IgD-negative memory B cell (primary cell): Measurements from ENCODE around the gene PLCH1. TPM values are rescaled to one million over a fixed set of nuclear protein-coding genes. Genes with fewer than 3 reads are reported as not detected.
"Not testable (repeated sequence)": the region's sequence is repeated elsewhere in the genome, so short reads cannot be mapped to it uniquely, and the experiment has no call there.

Experiments used
- H3K27ac Mint-ChIP-seq, 3 donors: one replicate each; pipeline ENCODE4 v1.8.0; 2020 to 2022; ENCODE audit warnings: mild to moderate bottlenecking in 3 of 3, mixed read lengths in 3 of 3, moderate library complexity in 1 of 3
- H3K27me3 Mint-ChIP-seq: one replicate; pipeline ENCODE4 v1.8.0; 2021; ENCODE audit warnings: mixed read lengths
- H3K36me3 Mint-ChIP-seq: one replicate; pipeline ENCODE4 v1.8.0; 2020; ENCODE audit warnings: mild to moderate bottlenecking, mixed read lengths
- H3K4me1 Mint-ChIP-seq, 3 donors: one replicate each; pipeline ENCODE4 v1.8.0; 2020 to 2022; ENCODE audit warnings: mixed read lengths in 3 of 3, mild to moderate bottlenecking in 1 of 3
- H3K4me3 Mint-ChIP-seq, 4 donors: one replicate each; pipeline ENCODE4 v1.8.0; 2020 to 2022; ENCODE audit warnings: mild to moderate bottlenecking in 4 of 4, mixed read lengths in 4 of 4, moderate library complexity in 3 of 4
- H3K9me3 Mint-ChIP-seq, 3 donors: one replicate each; pipeline ENCODE4 v1.8.0; 2020 to 2021; ENCODE audit warnings: mixed read lengths in 3 of 3, mild to moderate bottlenecking in 1 of 3
- polyA plus RNA-seq: library from polyadenylated mRNA; unstranded; fragments of 300-500 nt; fragmentation: Illumina TruSeq; gene quantifications from one replicate; pipeline ENCODE4 v1.2.3, GENCODE V29; 2021

PLCH1 gene
- polyA plus RNA-seq, 1 donor from 2014 or later = not detected

GRCh38 chr3:155423526-155424322, 321.1 kb downstream of the PLCH1 start:
- Mint-ChIP-seq H3K27me3 (peaks cover 2% of the 10 kb centered on the region), H3K9me3 (peaks cover 4 to 7% (median 5%) of the 10 kb centered on the region in 3 donors), H3K4me3 (no peak overlapping the region), H3K36me3 (no peaks in the 10 kb centered on the region), H3K27ac (no peak overlapping the region), H3K4me1 (no peaks in the 10 kb centered on the region)

GRCh38 chr3:155420881-155421486, 323.9 kb downstream of the PLCH1 start:
- H3K4me1 Mint-ChIP-seq = no peaks in the 10 kb centered on the region
- no peaks in the 10 kb centered on the region for H3K36me3 Mint-ChIP-seq
- H3K9me3 Mint-ChIP-seq = no peaks in the 10 kb centered on the region
- H3K27ac Mint-ChIP-seq = no peak overlapping the region
- H3K27me3 Mint-ChIP-seq = peaks cover 2% of the 10 kb centered on the region
- H3K4me3 Mint-ChIP-seq = no peak overlapping the region

GRCh38 chr3:155420406-155420805, 324.5 kb downstream of the PLCH1 start:
- no peaks in the 10 kb centered on the region for H3K4me1 Mint-ChIP-seq
- no peaks in the 10 kb centered on the region for H3K36me3 Mint-ChIP-seq
- H3K27ac Mint-ChIP-seq = no peak overlapping the region
- H3K27me3 Mint-ChIP-seq = peaks cover 2% of the 10 kb centered on the region
- H3K4me3 Mint-ChIP-seq = no peak overlapping the region
- no peaks in the 10 kb centered on the region for H3K9me3 Mint-ChIP-seq

- Mint-ChIP-seq H3K36me3 (no peaks in the 10 kb centered on the region), H3K4me1 (no peaks in the 10 kb centered on the region), H3K27me3 (peaks cover 2% of the 10 kb centered on the region), H3K4me3 (no peak overlapping the region), H3K27ac (no peak overlapping the region), H3K9me3 (no peaks in the 10 kb centered on the region)
Measured at GRCh38 chr3:155418407-155418806, 326.5 kb downstream of the PLCH1 start.

GRCh38 chr3:155417119-155417517, 327.8 kb downstream of the PLCH1 start:
- peaks cover 2% of the 10 kb centered on the region for H3K27me3 Mint-ChIP-seq
- H3K4me3 Mint-ChIP-seq = no peak overlapping the region
- H3K36me3 Mint-ChIP-seq = no peaks in the 10 kb centered on the region
- no peaks in the 10 kb centered on the region for H3K9me3 Mint-ChIP-seq
- no peak overlapping the region for H3K27ac Mint-ChIP-seq
- H3K4me1 Mint-ChIP-seq = no peaks in the 10 kb centered on the region

- no peaks in the 10 kb centered on the region for H3K4me1 Mint-ChIP-seq
- H3K27ac Mint-ChIP-seq = no peak overlapping the region
- H3K4me3 Mint-ChIP-seq = no peak overlapping the region
- no peaks in the 10 kb centered on the region for H3K36me3 Mint-ChIP-seq
- H3K27me3 Mint-ChIP-seq = peaks cover 2% of the 10 kb centered on the region
- H3K9me3 Mint-ChIP-seq = peaks cover 0 to 5% (median 2%) of the 10 kb centered on the region in 3 donors
Measured at GRCh38 chr3:155416500-155417118, 328.3 kb downstream of the PLCH1 start.

- Mint-ChIP-seq H3K36me3 (no peaks in the 10 kb centered on the region), H3K27me3 (no peaks in the 10 kb centered on the region), H3K4me3 (no peak overlapping the region), H3K9me3 (peaks cover 0 to 6% (median 2%) of the 10 kb centered on the region in 3 donors), H3K4me1 (no peaks in the 10 kb centered on the region), H3K27ac (no peak overlapping the region)
Measured at GRCh38 chr3:155412904-155413303, 332.0 kb downstream of the PLCH1 start.

GRCh38 chr3:155411500-155412223, 333.2 kb downstream of the PLCH1 start:
- Mint-ChIP-seq H3K9me3 (peaks cover 0 to 6% (median 2%) of the 10 kb centered on the region in 3 donors), H3K27ac (no peak overlapping the region), H3K36me3 (no peaks in the 10 kb centered on the region)

GRCh38 chr3:155409336-155409735, 335.5 kb downstream of the PLCH1 start:
- H3K27ac Mint-ChIP-seq = no peak overlapping the region
- no peaks in the 10 kb centered on the region for H3K36me3 Mint-ChIP-seq
- H3K4me1 Mint-ChIP-seq = no peaks in the 10 kb centered on the region
- peaks cover 0 to 6% (median 2%) of the 10 kb centered on the region in 3 donors for H3K9me3 Mint-ChIP-seq
- H3K27me3 Mint-ChIP-seq = no peaks in the 10 kb centered on the region
- no peak overlapping the region for H3K4me3 Mint-ChIP-seq

More at GRCh38 chr3:155411500-155412223, 333.2 kb downstream of the PLCH1 start:
- Mint-ChIP-seq H3K4me1 (no peaks in the 10 kb centered on the region), H3K4me3 (no peak overlapping the region), H3K27me3 (no peaks in the 10 kb centered on the region)

- Mint-ChIP-seq H3K9me3 (peaks cover 0 to 6% (median 2%) of the 10 kb centered on the region in 3 donors), H3K27ac (no peak overlapping the region), H3K36me3 (peaks cover 1% of the 10 kb centered on the region), H3K27me3 (no peaks in the 10 kb centered on the region), H3K4me1 (no peaks in the 10 kb centered on the region), H3K4me3 (no peak overlapping the region)
Measured at GRCh38 chr3:155407971-155408370, 336.9 kb downstream of the PLCH1 start.

GRCh38 chr3:155407331-155407730, 337.5 kb downstream of the PLCH1 start:
- H3K4me3 Mint-ChIP-seq = no peak overlapping the region
- no peak overlapping the region for H3K27ac Mint-ChIP-seq
- peaks cover 0 to 6% (median 2%) of the 10 kb centered on the region in 3 donors for H3K9me3 Mint-ChIP-seq
- no peaks in the 10 kb centered on the region for H3K4me1 Mint-ChIP-seq
- no peaks in the 10 kb centered on the region for H3K27me3 Mint-ChIP-seq
- H3K36me3 Mint-ChIP-seq = peaks cover 1% of the 10 kb centered on the region

GRCh38 chr3:155404486-155404885, 340.4 kb downstream of the PLCH1 start:
- Mint-ChIP-seq H3K9me3 (no peaks in the 10 kb centered on the region), H3K4me1 (no peaks in the 10 kb centered on the region), H3K27me3 (peaks cover 1% of the 10 kb centered on the region), H3K36me3 (peaks cover 1% of the 10 kb centered on the region), H3K27ac (no peak overlapping the region), H3K4me3 (no peak overlapping the region)

- H3K4me3 Mint-ChIP-seq = no peak overlapping the region
- H3K9me3 Mint-ChIP-seq = no peaks in the 10 kb centered on the region
- no peaks in the 10 kb centered on the region for H3K4me1 Mint-ChIP-seq
- H3K36me3 Mint-ChIP-seq = peaks cover 1% of the 10 kb centered on the region
- H3K27ac Mint-ChIP-seq = no peak overlapping the region
- peaks cover 1% of the 10 kb centered on the region for H3K27me3 Mint-ChIP-seq
Measured at GRCh38 chr3:155402656-155403055, 342.2 kb downstream of the PLCH1 start.

- H3K4me3 Mint-ChIP-seq = no peak overlapping the region
- no peaks in the 10 kb centered on the region for H3K36me3 Mint-ChIP-seq
- peaks cover 6% of the 10 kb centered on the region for H3K27me3 Mint-ChIP-seq
- H3K9me3 Mint-ChIP-seq = peaks cover 0 to 6% (median 4%) of the 10 kb centered on the region in 3 donors
- no peaks in the 10 kb centered on the region for H3K4me1 Mint-ChIP-seq
- no peak overlapping the region for H3K27ac Mint-ChIP-seq
Measured at GRCh38 chr3:155398046-155398445, 346.8 kb downstream of the PLCH1 start.

- H3K4me1 Mint-ChIP-seq, H3K9me3 Mint-ChIP-seq, H3K36me3 Mint-ChIP-seq, H3K27me3 Mint-ChIP-seq, H3K4me3 Mint-ChIP-seq: not testable (repeated sequence)
- H3K27ac Mint-ChIP-seq = peak overlapping the region in 1 of 3 donors; percentile 53
Measured at GRCh38 chr3:155394896-155395295, 350.0 kb downstream of the PLCH1 start.
